GM13976 (cell line): Measurements from ENCODE around the gene ANKRD63.
A peak's percentile ranks its signal among the peaks of the same experiment; 100 is the strongest.

Source experiments
- DNase-seq: peaks from one replicate; pipeline ENCODE4 v3.0.0; 2012; ENCODE audit warnings: low spot score
- in situ Hi-C: fragments of 300-500 bp; cut with MboI; formaldehyde crosslinking; loops from one replicate; pipeline ENCODE4 v1.12.0; 2022; ENCODE audit warnings: low sequenced_read_pairs, mixed read lengths, inconsistent platforms; ENCODE audit not compliant: unreplicated experiment
- TF ChIP-seq, protein P1 (sequence below): IDR thresholded peaks from 2 replicates; pipeline ENCODE4 v1.5.1; 2012; ENCODE audit warnings: borderline replicate concordance, mild to moderate bottlenecking; ENCODE audit not compliant: insufficient read depth; ENCODE audit errors: extremely low read depth, missing control alignments, control extremely low read depth

Gene ANKRD63

DNA sequence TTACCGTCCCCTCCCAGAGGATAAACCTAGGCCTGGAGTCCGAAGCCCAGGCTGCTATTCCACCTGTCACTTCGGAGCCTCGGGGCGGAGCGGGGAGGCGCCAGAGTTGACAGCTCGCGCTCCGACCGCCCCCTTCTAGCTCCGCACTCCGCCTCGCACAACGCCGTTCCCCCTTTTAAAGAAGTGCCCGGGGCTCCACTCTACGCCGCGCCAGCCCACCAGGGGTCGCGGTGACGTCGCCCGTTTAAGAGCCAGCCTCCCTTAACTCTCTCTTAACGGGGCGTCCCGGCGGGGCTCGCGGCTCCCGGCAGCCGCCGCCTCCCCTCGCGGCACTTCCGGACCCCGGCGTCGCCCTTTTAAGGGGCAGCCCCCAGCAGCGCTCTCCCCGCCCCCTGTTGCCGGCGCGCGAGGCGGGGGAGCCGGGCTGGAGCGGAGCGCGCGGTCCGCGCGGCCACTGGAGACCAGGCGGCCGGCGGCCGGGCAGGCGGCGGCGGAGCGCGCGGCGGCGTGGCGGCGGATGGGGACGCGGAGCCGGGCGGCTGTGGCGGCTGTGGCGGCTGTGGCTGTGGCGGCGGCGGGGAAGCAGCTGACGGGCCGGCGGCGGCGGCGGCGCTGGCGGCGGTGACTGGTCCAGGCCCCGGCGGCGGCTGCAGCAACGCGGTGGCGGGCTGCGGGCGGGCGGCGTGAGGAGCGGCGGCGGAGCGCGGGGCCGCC, 40.5 kb upstream of the ANKRD63 start, which contains the start of gene INAFM2:
INAFM2 (plus strand) TSS at position 454 of the 714 bp plus-strand sequence. CDS start 364 bp downstream, outside the sequence.
- TF ChIP-seq, protein P1, sequence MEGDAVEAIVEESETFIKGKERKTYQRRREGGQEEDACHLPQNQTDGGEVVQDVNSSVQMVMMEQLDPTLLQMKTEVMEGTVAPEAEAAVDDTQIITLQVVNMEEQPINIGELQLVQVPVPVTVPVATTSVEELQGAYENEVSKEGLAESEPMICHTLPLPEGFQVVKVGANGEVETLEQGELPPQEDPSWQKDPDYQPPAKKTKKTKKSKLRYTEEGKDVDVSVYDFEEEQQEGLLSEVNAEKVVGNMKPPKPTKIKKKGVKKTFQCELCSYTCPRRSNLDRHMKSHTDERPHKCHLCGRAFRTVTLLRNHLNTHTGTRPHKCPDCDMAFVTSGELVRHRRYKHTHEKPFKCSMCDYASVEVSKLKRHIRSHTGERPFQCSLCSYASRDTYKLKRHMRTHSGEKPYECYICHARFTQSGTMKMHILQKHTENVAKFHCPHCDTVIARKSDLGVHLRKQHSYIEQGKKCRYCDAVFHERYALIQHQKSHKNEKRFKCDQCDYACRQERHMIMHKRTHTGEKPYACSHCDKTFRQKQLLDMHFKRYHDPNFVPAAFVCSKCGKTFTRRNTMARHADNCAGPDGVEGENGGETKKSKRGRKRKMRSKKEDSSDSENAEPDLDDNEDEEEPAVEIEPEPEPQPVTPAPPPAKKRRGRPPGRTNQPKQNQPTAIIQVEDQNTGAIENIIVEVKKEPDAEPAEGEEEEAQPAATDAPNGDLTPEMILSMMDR: peak; percentile 40
- DNase-seq: peak; percentile 98
- in situ Hi-C loops: no loop called here

DNA sequence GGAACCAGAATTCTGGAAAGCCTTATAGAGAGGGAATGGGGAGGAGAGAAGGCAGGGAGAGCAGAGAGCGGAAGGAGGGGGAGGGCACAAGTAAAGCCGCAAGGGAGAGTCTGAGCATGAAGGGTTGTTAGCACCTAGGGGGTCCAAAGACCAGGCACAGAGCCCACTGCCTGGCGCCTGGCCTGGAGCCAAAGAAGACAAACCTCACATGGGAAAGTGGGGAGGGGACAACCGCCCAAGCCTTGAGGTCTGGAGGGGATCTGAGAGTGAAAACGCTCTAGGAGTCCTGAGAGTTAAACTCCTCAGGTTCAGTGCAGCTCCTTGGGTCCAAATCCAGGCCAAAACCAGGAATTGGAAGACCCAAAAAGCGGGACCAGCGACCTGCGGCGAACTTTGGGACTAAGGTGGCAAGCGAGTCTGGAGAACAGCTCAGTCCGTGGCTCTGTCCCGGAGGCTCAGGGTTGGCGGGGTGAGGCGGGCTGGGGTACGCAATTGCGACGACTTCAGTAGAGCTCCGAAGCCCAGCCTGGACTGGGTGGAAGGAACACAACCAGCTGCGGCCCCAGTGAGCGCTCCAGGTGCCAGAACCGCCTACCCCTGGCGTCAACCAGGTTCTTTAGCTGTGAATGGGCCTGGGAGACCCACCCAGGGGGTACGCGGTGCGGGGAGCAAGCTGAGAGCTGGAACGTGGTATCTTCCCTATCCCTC, 39.8 kb upstream of the ANKRD63 start:
- no peak for DNase-seq
- TF ChIP-seq, protein P1: no peak
- in situ Hi-C loops: no loop called here

DNA sequence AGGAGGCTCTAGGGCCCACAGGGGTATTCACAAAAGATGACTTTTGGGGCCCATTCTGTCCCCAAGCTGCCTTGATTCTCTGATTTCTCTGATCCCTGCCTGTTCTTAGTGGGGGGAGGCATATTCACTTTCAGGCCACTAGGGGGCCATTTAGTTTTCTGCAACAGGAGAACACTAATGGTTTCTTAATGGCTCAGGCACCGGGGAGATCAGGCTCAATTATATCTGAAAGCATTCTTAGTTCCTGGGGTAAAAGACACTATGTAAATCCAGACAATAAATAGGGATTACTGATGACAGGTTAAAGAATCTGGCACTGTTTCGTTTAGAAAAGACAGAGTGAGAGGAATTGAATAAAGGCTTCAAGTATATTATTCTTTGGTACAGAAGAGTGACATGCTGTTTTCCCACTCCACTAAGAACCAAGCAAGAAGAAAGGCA, 38.1 kb upstream of the ANKRD63 start:
- peak; percentile 76 for DNase-seq

DNA sequence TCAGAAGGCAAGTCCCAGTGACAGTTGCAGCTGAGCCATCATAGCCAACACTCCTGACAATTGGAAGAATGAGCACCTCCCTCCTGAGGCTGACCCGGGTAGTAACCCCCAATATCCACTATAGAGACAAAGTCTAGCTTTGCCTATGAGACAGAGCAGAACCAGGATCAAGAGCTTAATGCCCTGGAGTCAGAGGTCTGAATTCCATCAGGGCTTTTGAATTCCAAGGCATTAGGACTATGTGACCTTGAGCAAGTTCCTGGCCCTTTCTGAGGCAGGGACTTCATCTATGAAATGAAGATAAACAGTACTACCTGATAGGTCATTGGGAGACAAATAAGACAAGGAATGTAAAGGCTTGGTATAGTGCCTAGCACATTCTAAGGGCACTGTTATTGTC, 37.5 kb upstream of the ANKRD63 start:
- no peak for DNase-seq
- in situ Hi-C loops: no loop called here
- TF ChIP-seq, protein P1: no peak

More for the DNA sequence above, 38.1 kb upstream of the ANKRD63 start:
- in situ Hi-C loops: no loop called here
- TF ChIP-seq, protein P1: peak; percentile 82

DNA sequence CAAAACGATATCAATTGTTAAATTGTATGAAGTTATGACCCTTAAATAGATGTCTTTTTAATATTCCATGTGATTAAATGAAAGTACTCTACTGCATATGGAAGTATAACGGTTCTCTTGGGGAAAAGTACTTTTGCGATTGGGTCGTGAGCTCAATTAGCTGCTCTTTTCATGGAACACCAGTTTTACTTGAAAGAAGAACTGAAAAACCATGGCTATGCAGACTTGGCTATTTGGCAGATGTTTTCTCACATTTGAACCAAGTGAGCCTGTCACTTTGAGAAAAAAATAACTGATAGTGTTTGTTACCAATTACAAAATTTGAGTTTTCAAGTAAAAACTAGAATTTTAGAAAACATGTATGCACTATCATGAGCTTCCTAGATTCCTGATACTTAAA, 34.7 kb upstream of the ANKRD63 start:
- TF ChIP-seq, protein P1: no peak
- DNase-seq: no peak
- in situ Hi-C loops: no loop called here

DNA sequence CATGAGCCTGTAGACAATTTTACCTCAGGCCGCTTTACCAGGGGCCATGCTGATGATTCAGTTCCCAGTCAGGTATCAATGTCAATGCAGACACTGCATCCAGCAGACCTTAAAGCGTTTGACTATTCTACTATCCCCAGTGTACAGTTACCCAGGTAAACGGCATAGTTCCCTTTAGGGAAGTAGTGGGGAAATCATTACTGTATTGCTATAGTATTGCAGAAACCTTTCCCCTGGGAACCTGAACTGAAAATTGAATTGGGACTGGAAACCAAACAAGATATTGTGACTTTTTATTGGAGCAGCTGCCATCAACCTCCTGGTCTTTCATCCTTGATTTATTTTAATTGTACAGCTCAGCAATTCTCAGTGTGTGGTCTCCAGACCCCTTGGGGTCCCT, 34.1 kb upstream of the ANKRD63 start:
- TF ChIP-seq, protein P1: no peak
- in situ Hi-C loops: no loop called here
- DNase-seq: no peak
